K562 (cell line): ENCODE data around the gene CERS4. TPM values are rescaled to one million over a fixed set of nuclear protein-coding genes. Genes with fewer than 3 reads are reported as not detected.

ENCODE experiments used
- CHD1 ChIP-seq: fragments of 200-600 bp; sonication (generic); IDR thresholded peaks from one replicate; pipeline ENCODE4 v1.6.1; 2012; ENCODE audit warnings: mild to moderate bottlenecking, moderate library complexity, low read length, inconsistent platforms
- CTCF ChIP-seq, 3 experiments: IDR thresholded peaks in 2 of 3; conservative IDR thresholded peaks in 1 of 3; 2 replicates each; pipeline ENCODE4 v1.5.1; 2011 to 2012; ENCODE audit warnings: low read length in 3 of 3, mild to moderate bottlenecking in 3 of 3, control low read depth in 2 of 3, improper control_type of control experiment in 1 of 3, inconsistent platforms in 1 of 3, low read depth in 1 of 3, mixed read lengths in 1 of 3, moderate library complexity in 1 of 3; ENCODE audit not compliant: insufficient read depth in 2 of 3
- EGR1 ChIP-seq: fragments of 450-650 bp; conservative IDR thresholded peaks from 2 replicates; pipeline ENCODE4 v1.6.1; 2017; ENCODE audit warnings: mild to moderate bottlenecking
- KDM4B ChIP-seq, 2 experiments: fragments of 450-650 bp in 1 of 2; sonication (generic) in 1 of 2; IDR thresholded peaks; 2 replicates each; pipeline ENCODE4 v1.6.1; 2016 to 2017; ENCODE audit warnings: borderline replicate concordance in 2 of 2, antibody characterized with exemption in 1 of 2, low read depth in 1 of 2, mild to moderate bottlenecking in 1 of 2
- L3MBTL2 ChIP-seq: fragments of 450-650 bp; IDR thresholded peaks from 2 replicates; pipeline ENCODE4 v1.6.1; 2016; ENCODE audit warnings: mild to moderate bottlenecking, moderate library complexity
- NFIC ChIP-seq: fragments of 450-650 bp; IDR thresholded peaks from 2 replicates; pipeline ENCODE4 v1.6.1; 2017; ENCODE audit warnings: mild to moderate bottlenecking, inconsistent platforms
- RAD21 ChIP-seq, 2 experiments: fragments of 250-450 bp in 1 of 2; fragments of 450-650 bp in 1 of 2; sonication (Bioruptor Pico) in 1 of 2; formaldehyde crosslinking in 1 of 2; IDR thresholded peaks in 1 of 2; conservative IDR thresholded peaks in 1 of 2; 2 replicates each; pipeline versions ENCODE4 v1.4.0 to v1.8.0; 2020 to 2022; ENCODE audit warnings: mild to moderate bottlenecking in 2 of 2, moderate library complexity in 1 of 2
- REST ChIP-seq, 2 experiments: fragments of 450-650 bp; formaldehyde crosslinking in 1 of 2; IDR thresholded peaks; 2 replicates each; pipeline versions ENCODE4 v1.4.0 to v1.6.1; 2014 to 2020; ENCODE audit warnings: mild to moderate bottlenecking in 2 of 2, borderline replicate concordance in 1 of 2, low read depth in 1 of 2
- RFX7 ChIP-seq: fragments of 250-450 bp; sonication (Bioruptor Pico); IDR thresholded peaks from 2 replicates; pipeline ENCODE4 v1.5.1; 2021; ENCODE audit warnings: mild to moderate bottlenecking
- USF1 ChIP-seq: sonication (generic); formaldehyde crosslinking; IDR thresholded peaks from 2 replicates; pipeline ENCODE4 v1.9.0; 2022; ENCODE audit warnings: mild to moderate bottlenecking, missing genetic modification reagents
- USF2 ChIP-seq: sonication (generic); formaldehyde crosslinking; IDR thresholded peaks from 2 replicates; pipeline ENCODE4 v1.5.0; 2020; ENCODE audit warnings: missing genetic modification reagents
- ZNF24 ChIP-seq: fragments of 450-650 bp; IDR thresholded peaks from 2 replicates; pipeline ENCODE4 v1.6.1; 2016
- ZNF280B ChIP-seq: fragments of 250-450 bp; sonication (Bioruptor Pico); IDR thresholded peaks from 2 replicates; pipeline ENCODE4 v1.5.1; 2021; ENCODE audit warnings: mild to moderate bottlenecking
- polyA plus RNA-seq, 8 experiments: library from polyadenylated mRNA; depleted of rRNA in 4 of 8; stranded (reverse) in 5 of 8; unstranded in 3 of 8; fragments of >200 nt; fragmentation: Nextera tagmentation in 2 of 8; fragmentation: Illumina TruSeq in 1 of 8; extraction: Ambion mirVana in 2 of 8; extraction: Trizol in 1 of 8; gene quantifications; 2 replicates each; pipeline versions ENCODE4 v1.2.1 to v1.2.3, GENCODE V29; 2011 to 2014; ENCODE audit warnings: inconsistent platforms in 1 of 8, missing spikeins in 1 of 8
- total RNA-seq, 7 experiments: library from RNA; depleted of rRNA in 6 of 7; stranded (reverse); fragments of >200 nt in 6 of 7; fragmentation: Illumina TruSeq in 2 of 7; extraction: Trizol in 2 of 7; gene quantifications; 2 replicates each; pipeline versions ENCODE4 v1.2.1 to v1.2.3, GENCODE V29; 2011 to 2021; ENCODE audit warnings: low replicate concordance in 1 of 7

The CERS4 gene
- total and polyA plus RNA-seq, 9 of the 15 experiments (the other 6 are each of a cell fraction or from before 2014, with no cell fraction given), result 0.14 to 4.4 (median 2.9) TPM; not detected in 1

GRCh38 chr19:8251025-8251472 lies 41.9 kb downstream of the CERS4 start (continued):
- TF ChIP-seq REST (IDR thresholded peaks at IDR 0.05; ENCODE audit: borderline replicate concordance), result peak; percentile 45; the same call in 1 of the 2 replicates
- TF ChIP-seq REST (CRISPR knock-in tag; IDR thresholded peaks at IDR 0.05; ENCODE audit: low read depth), result no peak
- no peak for TF ChIP-seq L3MBTL2
- peak in 1 of 2 experiments; percentile 11; a peak in 1 of 4 replicates for TF ChIP-seq RAD21 (CRISPR knock-in tag; conservative IDR thresholded peaks at IDR 0.05 in 1 of 2, IDR thresholded peaks at IDR 0.05 in 1 of 2)
- no peak for TF ChIP-seq USF1 (CRISPR knock-in tag)
- TF ChIP-seq NFIC, result peak; percentile 19; the same call in 1 of the 2 replicates
- peak; percentile 37; the same call in 1 of the 2 replicates for TF ChIP-seq USF2
- no peak for TF ChIP-seq CHD1
- TF ChIP-seq ZNF24, result no peak
- no peak for TF ChIP-seq ZNF280B (CRISPR knock-in tag)
- TF ChIP-seq KDM4B (IDR thresholded peaks at IDR 0.05; ENCODE audit: borderline replicate concordance in 2 of 2, low read depth in 1 of 2), result no peak
- peak in 1 of 3 experiments; percentile 17; a peak in 1 of 6 replicates for TF ChIP-seq CTCF (IDR thresholded peaks at IDR 0.05 in 2 of 3, conservative IDR thresholded peaks at IDR 0.05 in 1 of 3; ENCODE audit: insufficient read depth in 2 of 3, low read depth in 1 of 3, low read length in 3 of 3)
- TF ChIP-seq EGR1, result no peak
- TF ChIP-seq RFX7 (CRISPR knock-in tag), result no peak
